GM12875 (cell line): ENCODE results near the gene MIA2.
"Not testable (repeated sequence)": the region's sequence is repeated elsewhere in the genome, so short reads cannot be mapped to it uniquely, and the experiment has no call there.

Experiments
- H3K4me3 ChIP-seq: one replicate; pipeline ENCODE4 v1.5.1; 2011; ENCODE audit warnings: low read depth, low read length, control low read depth
- CTCF ChIP-seq: IDR thresholded peaks from 2 replicates; pipeline ENCODE4 v1.5.1; 2011; ENCODE audit warnings: low read depth, mild to moderate bottlenecking, control low read depth, inconsistent platforms, low read length, moderate library complexity, borderline replicate concordance; ENCODE audit not compliant: insufficient read depth

Gene MIA2

GRCh38 chr14:39322807-39323206 is 89.1 kb downstream of the MIA2 start:
- TF ChIP-seq CTCF, result no peak
- no peak overlapping the region for H3K4me3 ChIP-seq

- no peak for TF ChIP-seq CTCF
- no peak overlapping the region for H3K4me3 ChIP-seq
Observed at GRCh38 chr14:39324097-39324496, 90.4 kb downstream of the MIA2 start.

GRCh38 chr14:39339003-39339402 is 105.3 kb downstream of the MIA2 start:
- H3K4me3 ChIP-seq, result no peak overlapping the region
- no peak for TF ChIP-seq CTCF

GRCh38 chr14:39341126-39341525 is 107.4 kb downstream of the MIA2 start:
- not testable (repeated sequence) for H3K4me3 ChIP-seq

- H3K4me3 ChIP-seq, result no peak overlapping the region
- no peak for TF ChIP-seq CTCF
Observed at GRCh38 chr14:39342768-39343167, 109.1 kb downstream of the MIA2 start.

GRCh38 chr14:39343614-39344013 is 109.9 kb downstream of the MIA2 start:
- no peak overlapping the region for H3K4me3 ChIP-seq
- no peak for TF ChIP-seq CTCF

- TF ChIP-seq CTCF, result no peak
- H3K4me3 ChIP-seq, result no peak overlapping the region
Observed at GRCh38 chr14:39350866-39351265, 117.2 kb downstream of the MIA2 start.

GRCh38 chr14:39351708-39352107 is 118.0 kb downstream of the MIA2 start:
- no peak overlapping the region for H3K4me3 ChIP-seq
- no peak for TF ChIP-seq CTCF

- not testable (repeated sequence) for H3K4me3 ChIP-seq
Observed at GRCh38 chr14:39359069-39359468, 125.4 kb downstream of the MIA2 start.
